Stimulated activated CD8-positive, alpha-beta memory T cell treated with anti-CD3 and anti-CD28 coated beads, Interleukin-12 subunit alpha, Interleukin-12 subunit beta, amount 100 ng/mL, for 1 hour (primary cell): ENCODE results near the gene POU2F1.
"Not testable (repeated sequence)": the region's sequence is repeated elsewhere in the genome, so short reads cannot be mapped to it uniquely, and the experiment has no call there.

Experiments used
- DNase-seq: peaks from one replicate; pipeline ENCODE4 v3.0.0-alpha.2; 2020; ENCODE audit warnings: low read depth

The POU2F1 gene

DNA sequence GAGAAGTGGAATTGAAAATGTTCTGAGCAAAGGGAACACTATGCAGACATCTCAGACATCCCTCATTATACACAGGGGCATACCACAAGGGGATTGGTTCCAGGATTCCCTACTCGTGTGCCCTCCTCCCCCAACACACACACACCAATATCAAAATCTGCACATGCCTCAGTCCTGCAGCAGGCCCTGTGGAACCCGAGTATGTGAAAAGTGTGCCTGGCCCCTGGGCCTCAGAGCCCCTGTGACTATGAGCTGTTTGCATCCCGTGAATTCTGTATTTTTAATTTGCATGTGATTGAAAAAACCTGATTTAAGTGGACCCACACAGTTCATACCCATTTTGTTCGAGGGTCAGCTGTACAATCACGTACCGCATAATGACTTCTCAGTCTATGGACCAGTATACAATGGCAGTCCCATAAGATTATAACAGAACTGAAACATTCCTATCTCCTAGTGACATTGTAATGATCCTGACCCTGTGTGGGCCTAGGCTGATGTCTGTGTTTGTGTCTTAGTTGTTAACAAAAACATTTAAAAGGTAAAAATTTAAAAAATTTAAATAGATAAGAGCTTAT, 11.3 kb downstream of the POU2F1 start:
- no peak for DNase-seq

DNA sequence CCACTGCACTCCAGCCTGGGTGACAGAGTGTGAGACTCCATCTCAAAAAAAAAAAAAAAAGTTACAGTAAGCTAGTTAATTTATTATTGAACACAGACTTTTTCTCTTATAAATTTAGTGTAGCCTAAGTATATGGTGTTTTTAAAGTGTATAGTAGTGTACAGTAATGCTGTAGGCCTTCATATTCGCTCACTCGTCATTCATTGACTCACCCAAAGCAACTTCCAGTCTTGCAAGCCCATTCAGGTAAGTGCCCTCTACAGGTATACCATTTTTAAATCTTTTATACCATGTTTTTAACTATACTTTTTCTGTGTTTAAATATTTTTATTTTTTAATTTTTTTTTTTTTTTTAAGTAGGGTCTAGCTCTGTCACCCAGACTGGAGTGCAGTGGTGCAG, 12.1 kb downstream of the POU2F1 start:
- no peak for DNase-seq

GRCh38 chr1:167233373-167233772, 12.7 kb downstream of the POU2F1 start:
- DNase-seq, result no peak

DNA sequence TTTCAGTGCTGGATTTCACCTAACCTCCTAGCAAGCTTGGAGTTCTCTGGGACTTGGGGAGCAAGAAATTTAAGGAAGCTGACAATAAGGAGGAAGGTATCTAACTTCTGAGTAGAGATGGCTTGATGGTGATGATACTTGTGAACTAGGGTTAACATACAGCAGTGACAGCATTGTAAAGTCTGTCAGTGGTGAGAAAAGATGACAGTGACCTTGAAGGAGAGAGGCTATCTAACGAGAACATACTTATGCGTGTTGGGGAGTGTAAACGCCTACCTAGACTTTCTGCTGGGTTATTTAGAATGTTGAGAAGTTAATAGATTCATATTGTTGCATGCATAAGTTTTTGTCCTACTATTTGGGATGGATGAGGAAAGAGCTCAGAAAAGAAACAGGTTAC, 16.3 kb downstream of the POU2F1 start:
- no peak for DNase-seq

- DNase-seq, result no peak
Measured at GRCh38 chr1:167238713-167239112, 18.0 kb downstream of the POU2F1 start.

DNA sequence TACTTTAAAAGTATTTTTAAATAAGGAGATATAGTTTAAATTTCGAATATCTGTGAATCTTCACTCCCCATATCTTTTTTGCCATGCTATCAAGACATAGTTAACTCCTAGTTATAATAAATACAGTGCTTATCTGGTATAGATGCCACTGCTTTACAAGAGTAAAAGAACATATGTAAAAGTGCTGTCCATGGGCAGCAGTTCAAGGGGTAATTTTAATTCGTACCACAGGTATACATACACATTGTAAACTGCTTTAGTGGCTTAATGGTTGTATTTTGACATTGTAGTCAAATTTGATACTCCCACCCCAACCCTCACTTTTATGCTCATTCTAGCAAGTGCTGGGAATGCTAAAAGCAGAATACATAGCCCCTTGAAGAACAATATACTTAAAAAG, 18.6 kb downstream of the POU2F1 start:
- no peak for DNase-seq

DNA sequence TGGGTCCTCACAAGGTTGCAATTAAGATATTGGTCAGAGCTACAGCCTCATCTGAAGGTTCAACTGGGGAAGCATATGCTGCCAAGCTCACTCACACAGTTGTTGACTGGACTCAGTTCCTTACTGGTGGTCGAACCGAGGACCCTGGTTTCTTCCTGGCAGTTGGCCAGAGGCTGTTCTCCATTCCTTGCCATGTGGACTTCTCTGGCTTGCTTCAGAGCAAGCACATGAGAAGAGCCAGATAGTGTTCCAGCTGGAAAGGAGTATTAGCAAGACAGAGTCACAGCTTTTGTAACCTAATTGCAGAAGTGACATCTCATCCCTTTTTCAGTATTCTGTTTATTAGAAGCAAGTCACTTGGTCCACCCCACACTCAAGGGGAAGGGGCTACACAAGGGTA, 23.6 kb downstream of the POU2F1 start:
- DNase-seq, result no peak

- DNase-seq, result not testable (repeated sequence)
Measured at GRCh38 chr1:167245168-167245567, 24.5 kb downstream of the POU2F1 start.

GRCh38 chr1:167246971-167247370, 26.3 kb downstream of the POU2F1 start:
- DNase-seq, result no peak

DNA sequence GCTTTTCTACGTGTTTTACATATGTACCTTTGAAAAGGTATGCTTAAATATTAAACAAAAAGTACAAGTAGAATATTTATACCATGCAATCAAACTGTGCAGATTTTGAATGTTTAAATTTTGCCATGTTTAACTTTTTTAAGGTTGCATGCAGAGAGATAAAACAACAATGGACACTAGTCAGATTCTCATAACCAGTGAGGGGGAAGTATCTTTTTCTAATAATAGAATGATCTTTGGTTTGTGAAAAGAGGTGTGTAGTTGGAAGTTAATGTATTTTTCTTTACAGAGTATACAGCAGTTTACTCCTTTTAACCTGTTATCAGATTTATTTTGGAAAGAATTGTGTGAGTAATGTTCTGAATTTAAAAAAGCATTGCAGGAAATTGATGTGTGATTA, 27.1 kb downstream of the POU2F1 start:
- DNase-seq, result no peak

DNA sequence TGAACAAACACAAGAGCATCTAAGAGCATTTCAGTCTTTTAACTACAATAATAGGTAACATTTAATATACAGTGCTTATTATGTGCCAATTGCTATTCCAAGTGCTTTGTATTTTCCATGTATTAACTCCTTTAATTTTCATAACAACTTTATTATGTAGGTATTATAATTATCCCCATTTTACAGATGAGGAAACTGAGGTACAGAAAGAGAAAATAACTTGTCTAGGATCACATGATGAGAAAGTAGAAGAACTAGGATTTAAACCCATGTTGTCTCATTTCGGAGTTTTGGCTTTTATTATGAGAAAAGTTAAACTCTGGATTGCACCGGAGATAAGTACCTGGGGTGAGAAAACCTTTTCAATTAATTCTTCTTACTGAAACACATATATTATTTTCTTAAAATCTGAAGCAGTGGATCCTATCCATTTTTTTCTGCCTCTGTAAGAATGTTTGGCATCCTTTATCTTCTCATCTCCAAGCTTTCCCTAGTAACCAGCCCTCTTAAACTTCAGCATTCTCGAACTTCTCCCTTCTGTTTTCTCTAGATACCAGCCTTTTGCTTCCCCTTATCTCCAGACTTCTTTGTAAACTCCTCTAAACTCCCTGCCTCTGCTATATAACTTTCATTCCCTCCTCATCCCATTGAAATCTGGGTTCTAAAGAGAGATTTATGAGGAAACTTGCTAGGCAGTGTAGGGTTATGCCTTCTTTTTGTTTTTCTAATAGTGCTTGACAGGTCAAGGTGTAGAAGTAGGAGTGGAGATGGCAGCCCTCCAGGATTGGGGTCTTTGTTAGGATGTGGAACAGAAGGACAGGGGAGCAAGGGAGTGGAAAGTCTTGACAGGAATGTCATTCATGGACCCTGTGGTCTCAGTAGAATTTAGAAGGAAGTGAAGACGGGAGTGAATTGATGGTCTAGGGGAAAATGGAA, 28.3 kb downstream of the POU2F1 start:
- DNase-seq, result no peak

DNA sequence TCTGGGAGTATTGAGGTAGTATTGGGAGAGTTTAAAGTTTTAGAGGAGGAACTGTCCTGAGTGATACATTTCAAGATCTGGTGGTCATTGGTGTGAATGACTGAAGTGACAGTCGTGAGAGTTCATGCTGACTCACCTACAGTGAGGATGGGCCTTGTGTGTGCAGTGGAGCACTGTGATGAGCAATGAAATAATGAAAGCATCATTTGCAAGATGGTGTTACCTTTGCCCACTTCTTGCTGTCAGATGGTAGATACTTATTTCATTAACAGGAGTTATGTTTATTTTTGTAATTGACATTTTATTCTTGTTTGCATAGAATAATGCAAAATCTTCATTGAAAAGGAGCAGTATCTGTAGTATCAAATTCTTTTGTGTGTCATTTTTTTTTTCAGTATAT, 29.0 kb downstream of the POU2F1 start:
- no peak for DNase-seq

DNA sequence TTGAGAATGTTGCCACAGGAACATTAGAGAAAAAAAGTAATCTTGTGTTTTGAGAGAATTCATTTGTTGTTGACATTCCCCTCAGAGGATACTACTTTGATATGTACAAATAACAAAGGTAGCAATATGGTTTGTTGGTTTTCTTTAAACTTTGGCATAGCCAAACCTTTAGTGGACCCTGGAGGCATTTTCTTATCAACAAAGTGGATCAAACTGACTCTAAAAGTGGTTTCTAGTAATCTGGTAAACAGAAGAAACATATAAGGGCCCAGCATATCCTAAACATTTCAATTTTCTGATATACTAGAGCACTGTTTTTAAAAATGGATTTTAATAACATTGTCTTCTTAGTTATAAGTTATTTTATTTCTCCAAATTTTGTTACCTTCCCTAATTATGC, 29.8 kb downstream of the POU2F1 start:
- DNase-seq, result no peak

- DNase-seq, result no peak
Measured at GRCh38 chr1:167251472-167251871, 30.8 kb downstream of the POU2F1 start.

- no peak for DNase-seq
Measured at GRCh38 chr1:167252986-167253385, 32.3 kb downstream of the POU2F1 start.

- no peak for DNase-seq
Measured at GRCh38 chr1:167258858-167259257, 38.2 kb downstream of the POU2F1 start.

- DNase-seq, result no peak
Measured at GRCh38 chr1:167262836-167263235, 42.1 kb downstream of the POU2F1 start.

GRCh38 chr1:167263344-167263743, 42.7 kb downstream of the POU2F1 start:
- DNase-seq, result no peak

GRCh38 chr1:167263819-167264464, 43.3 kb downstream of the POU2F1 start:
- DNase-seq, result no peak

GRCh38 chr1:167266965-167267364, 46.3 kb downstream of the POU2F1 start:
- no peak for DNase-seq

- no peak for DNase-seq
Measured at GRCh38 chr1:167268347-167268787, 47.7 kb downstream of the POU2F1 start.

- no peak for DNase-seq
Measured at GRCh38 chr1:167270349-167271092, 49.8 kb downstream of the POU2F1 start.
